Prostate gland (tissue), 2 donors: Measurements from ENCODE around the gene TTR. TPM values are rescaled to one million over a fixed set of nuclear protein-coding genes. Genes with fewer than 3 reads are reported as not detected.
A peak's percentile ranks its signal among the peaks of the same experiment; 100 is the strongest.

Source experiments
- DNase-seq: peaks from one replicate; pipeline ENCODE4 v3.0.0-alpha.2; 2019; ENCODE audit warnings: low spot score
- H3K27ac ChIP-seq, 2 donors: fragments of 200-600 bp; sonication (generic); 2 replicates each; pipeline ENCODE4 v1.5.1; 2017 to 2019
- H3K27me3 ChIP-seq: fragments of 200-600 bp; sonication (generic); replicated peaks from 2 replicates; pipeline ENCODE4 v1.5.1; 2019; ENCODE audit not compliant: insufficient read depth
- H3K36me3 ChIP-seq, 2 donors: fragments of 200-600 bp; sonication (generic); 1 replicate in 1 of 2; 2 replicates in 1 of 2; pipeline versions ENCODE4 v1.5.1 to v1.8.1; 2017 to 2019
- H3K4me1 ChIP-seq: fragments of 200-600 bp; sonication (generic); replicated peaks from 2 replicates; pipeline ENCODE4 v1.5.1; 2019
- H3K4me3 ChIP-seq, 2 donors: fragments of 200-600 bp; sonication (generic); 2 replicates each; pipeline ENCODE4 v1.5.1; 2017 to 2019
- H3K9me3 ChIP-seq: fragments of 200-600 bp; sonication (generic); 2 replicates; pipeline ENCODE4 v1.5.1; 2017
- CTCF ChIP-seq, 4 experiments: fragments of 200-600 bp in 2 of 4; fragments of 450-650 bp in 2 of 4; sonication (generic) in 2 of 4; IDR thresholded peaks; 1 replicate in 3 of 4; 2 replicates in 1 of 4; pipeline ENCODE4 v1.5.1; 2016 to 2019; ENCODE audit warnings: antibody characterized with exemption in 4 of 4, mild to moderate bottlenecking in 2 of 4, moderate library complexity in 2 of 4
- POLR2A ChIP-seq: fragments of 450-650 bp; IDR thresholded peaks from one replicate; pipeline ENCODE4 v1.6.1; 2016; ENCODE audit warnings: antibody characterized with exemption, mild to moderate bottlenecking
- POLR2AphosphoS5 ChIP-seq: sonication (generic); formaldehyde crosslinking; IDR thresholded peaks from one replicate; pipeline ENCODE4 v1.6.1; 2017; ENCODE audit warnings: antibody characterized with exemption
- WGBS: methylation state at CpG from one replicate; pipeline ENCODE4 v1.1.5; 2018; 5-methylcytosine and 5-hydroxymethylcytosine counted together
- intact Hi-C: fragments of 100-400 bp; cut with DNase I; formaldehyde crosslinking; loops from one replicate; pipeline ENCODE4 v1.14.2; 2022
- total RNA-seq, 2 donors: library from RNA; depleted of rRNA; stranded (reverse); fragments of >200 nt; gene quantifications; one replicate each; pipeline ENCODE4 v1.1.0, GENCODE V29; 2016

TTR gene
- total RNA-seq, result under 1 TPM in 1 of 2 donors, not detected in 1; 0.50 TPM

- no peaks in the 10 kb centered on the region for H3K9me3 ChIP-seq
- no peak for TF ChIP-seq POLR2A
- TF ChIP-seq POLR2AphosphoS5, result no peak
- TF ChIP-seq CTCF (IDR thresholded peaks at IDR 0.05), result no peak
- no peak within 1 kb of the TSS for H3K27ac ChIP-seq
- DNase-seq, result peak; percentile 5
- H3K4me3 ChIP-seq, result no peak within 1 kb of the TSS
- no peaks in the 10 kb centered on the region for H3K27me3 ChIP-seq
- no peaks in the 10 kb centered on the region for H3K36me3 ChIP-seq
- intact Hi-C loops, result no loop called here
- 54% methylated on average over 5 of the region's 5 CpGs for WGBS
- no peaks in the 10 kb centered on the region for H3K4me1 ChIP-seq
Measured at GRCh38 chr18:31591628-31592027, at the start of gene TTR. Gene TTR, plus strand, starts transcription at chr18:31591877. Its CDS starts 26 bp downstream, at chr18:31591903.

- H3K27ac ChIP-seq, result no peak overlapping the region
- H3K9me3 ChIP-seq, result no peaks in the 10 kb centered on the region
- intact Hi-C loops, result no loop called here
- no peak for TF ChIP-seq CTCF (IDR thresholded peaks at IDR 0.05)
- TF ChIP-seq POLR2AphosphoS5, result no peak
- no peak for TF ChIP-seq POLR2A
- H3K27me3 ChIP-seq, result no peaks in the 10 kb centered on the region
- no peak for DNase-seq
- H3K4me3 ChIP-seq, result no peak overlapping the region
- H3K4me1 ChIP-seq, result no peaks in the 10 kb centered on the region
- H3K36me3 ChIP-seq, result no peaks in the 10 kb centered on the region
- 77% methylated on average over 2 of the region's 2 CpGs for WGBS
Measured at GRCh38 chr18:31546476-31546875, 45.2 kb upstream of the TTR start.

- 79% methylated on average over 2 of the region's 2 CpGs for WGBS
Measured at GRCh38 chr18:31548853-31549252, 42.8 kb upstream of the TTR start.

GRCh38 chr18:31549416-31549815 lies 42.3 kb upstream of the TTR start:
- no peak overlapping the region for H3K27ac ChIP-seq
- intact Hi-C loops, result no loop called here
- H3K27me3 ChIP-seq, result no peaks in the 10 kb centered on the region
- H3K36me3 ChIP-seq, result no peaks in the 10 kb centered on the region
- no peaks in the 10 kb centered on the region for H3K9me3 ChIP-seq
- H3K4me3 ChIP-seq, result no peak overlapping the region
- TF ChIP-seq CTCF (IDR thresholded peaks at IDR 0.05), result no peak
- TF ChIP-seq POLR2AphosphoS5, result no peak
- TF ChIP-seq POLR2A, result no peak
- WGBS, result 89% methylated on average over 4 of the region's 4 CpGs
- DNase-seq, result no peak
- H3K4me1 ChIP-seq, result no peaks in the 10 kb centered on the region

More at GRCh38 chr18:31548853-31549252, 42.8 kb upstream of the TTR start:
- no peak for DNase-seq
- H3K27me3 ChIP-seq, result no peaks in the 10 kb centered on the region
- H3K4me1 ChIP-seq, result no peaks in the 10 kb centered on the region
- no peaks in the 10 kb centered on the region for H3K36me3 ChIP-seq
- H3K27ac ChIP-seq, result no peak overlapping the region
- TF ChIP-seq POLR2A, result no peak
- TF ChIP-seq CTCF (IDR thresholded peaks at IDR 0.05), result no peak
- TF ChIP-seq POLR2AphosphoS5, result no peak
- H3K4me3 ChIP-seq, result no peak overlapping the region
- no peaks in the 10 kb centered on the region for H3K9me3 ChIP-seq
- intact Hi-C loops, result no loop called here

- Histone ChIP-seq H3K4me1 (no peaks in the 10 kb centered on the region), H3K4me3 (no peak overlapping the region), H3K36me3 (no peaks in the 10 kb centered on the region), H3K27me3 (no peaks in the 10 kb centered on the region), H3K27ac (no peak overlapping the region), H3K9me3 (no peaks in the 10 kb centered on the region)
- TF ChIP-seq CTCF (IDR thresholded peaks at IDR 0.05), result no peak
- no peak for TF ChIP-seq POLR2AphosphoS5
- no peak for TF ChIP-seq POLR2A
- intact Hi-C loops, result loop anchor here (10.0 kb wide), 1 partner anchor 423 kb away; no protein-coding TSS in a partner anchor
- 89% methylated on average over 3 of the region's 3 CpGs for WGBS
- no peak for DNase-seq
Measured at GRCh38 chr18:31551883-31552282, 39.8 kb upstream of the TTR start.
